GM23338 (cell line): ENCODE results near the gene LEKR1. TPM values are rescaled to one million over a fixed set of nuclear protein-coding genes. Genes with fewer than 3 reads are reported as not detected.

Experiments used
- ATAC-seq: fragments of 200-7000 bp; cut with Tn5 transposase; 3 replicates; pipeline ENCODE4 v1.9.1; 2020
- DNase-seq: peaks from one replicate; pipeline ENCODE4 v3.0.0-alpha.2; 2015; ENCODE audit warnings: low spot score
- H2AFZ ChIP-seq: fragments of 200-600 bp; sonication (generic); 2 replicates; pipeline ENCODE4 v1.8.0; 2016; ENCODE audit warnings: antibody characterized with exemption, mild to moderate bottlenecking, moderate library complexity
- H3F3A ChIP-seq: fragments of 200-600 bp; sonication (generic); replicated peaks from 2 replicates; pipeline ENCODE4 v1.8.0; 2017; ENCODE audit warnings: antibody characterized with exemption, mixed run types, low read depth
- H3K27ac ChIP-seq: fragments of 200-600 bp; sonication (generic); 2 replicates; pipeline ENCODE4 v1.6.1; 2016; ENCODE audit warnings: low read depth
- H3K27me3 ChIP-seq: fragments of 200-600 bp; sonication (generic); 2 replicates; pipeline ENCODE4 v1.8.0; 2016; ENCODE audit warnings: mild to moderate bottlenecking, mixed run types, moderate library complexity; ENCODE audit not compliant: insufficient read depth
- H3K36me3 ChIP-seq: fragments of 200-600 bp; sonication (generic); 2 replicates; pipeline ENCODE4 v1.8.0; 2016; ENCODE audit warnings: mild to moderate bottlenecking; ENCODE audit not compliant: insufficient read depth
- H3K4me1 ChIP-seq: fragments of 200-600 bp; sonication (generic); 2 replicates; pipeline ENCODE4 v1.8.0; 2016; ENCODE audit warnings: mild to moderate bottlenecking, moderate library complexity; ENCODE audit not compliant: insufficient read depth
- H3K4me2 ChIP-seq: fragments of 200-600 bp; sonication (generic); 2 replicates; pipeline ENCODE4 v1.7.1; 2017; ENCODE audit warnings: mixed run types
- H3K4me3 ChIP-seq: fragments of 200-600 bp; sonication (generic); 2 replicates; pipeline ENCODE4 v1.6.1; 2016; ENCODE audit warnings: mixed run types
- H3K79me2 ChIP-seq: fragments of 200-600 bp; sonication (generic); replicated peaks from 2 replicates; pipeline ENCODE4 v1.8.0; 2017; ENCODE audit warnings: mild to moderate bottlenecking; ENCODE audit not compliant: insufficient read depth
- H3K9me2 ChIP-seq: fragments of 200-600 bp; sonication (generic); 2 replicates; pipeline ENCODE4 v1.8.0; 2017; ENCODE audit not compliant: insufficient read depth
- H4K20me1 ChIP-seq: fragments of 200-600 bp; sonication (generic); replicated peaks from 2 replicates; pipeline ENCODE4 v1.8.0; 2017; ENCODE audit warnings: mild to moderate bottlenecking; ENCODE audit not compliant: insufficient read depth
- H3K27ac Mint-ChIP-seq: 2 replicates; pipeline ENCODE4 v1.8.0; 2020; ENCODE audit warnings: inconsistent platforms, mild to moderate bottlenecking, moderate library complexity, mixed read lengths
- H3K27me3 Mint-ChIP-seq: 3 replicates; pipeline ENCODE4 v1.8.0; 2022; ENCODE audit warnings: low read depth, mild to moderate bottlenecking, moderate library complexity, mixed read lengths, inconsistent platforms; ENCODE audit not compliant: insufficient read depth, poor library complexity
- H3K36me3 Mint-ChIP-seq: 3 replicates; pipeline ENCODE4 v1.8.0; 2021; ENCODE audit warnings: low read depth, mild to moderate bottlenecking, inconsistent platforms, moderate library complexity, mixed read lengths
- H3K4me1 Mint-ChIP-seq: 3 replicates; pipeline ENCODE4 v1.8.0; 2020; ENCODE audit warnings: mild to moderate bottlenecking, inconsistent platforms, mixed read lengths
- H3K4me3 Mint-ChIP-seq: 3 replicates; pipeline ENCODE4 v1.8.0; 2021; ENCODE audit warnings: moderate library complexity, mild to moderate bottlenecking, inconsistent platforms, mixed read lengths
- H3K9me3 Mint-ChIP-seq: 3 replicates; pipeline ENCODE4 v1.8.0; 2020; ENCODE audit warnings: moderate library complexity, mild to moderate bottlenecking, inconsistent platforms, mixed read lengths
- CREB1 ChIP-seq: fragments of 250-450 bp; sonication (Bioruptor Pico); IDR thresholded peaks from 2 replicates; pipeline ENCODE4 v1.5.0; 2020; ENCODE audit warnings: low read depth, mild to moderate bottlenecking, moderate library complexity
- EZH2 ChIP-seq: fragments of 200-600 bp; sonication (generic); IDR thresholded peaks from one replicate; pipeline ENCODE4 v1.8.0; 2017; ENCODE audit warnings: antibody characterized with exemption, mild to moderate bottlenecking, low read depth; ENCODE audit not compliant: unreplicated experiment
- EZH2phosphoT487 ChIP-seq: fragments of 200-600 bp; sonication (generic); IDR thresholded peaks from one replicate; pipeline ENCODE4 v1.8.1; 2018; ENCODE audit warnings: antibody characterized with exemption; ENCODE audit not compliant: unreplicated experiment
- JUNB ChIP-seq: IDR thresholded peaks from one replicate; pipeline ENCODE4 v1.6.1; 2016; ENCODE audit warnings: antibody characterized with exemption; ENCODE audit not compliant: unreplicated experiment
- NANOG ChIP-seq: IDR thresholded peaks from 2 replicates; pipeline ENCODE4 v1.6.1; 2016; ENCODE audit warnings: antibody characterized with exemption, borderline replicate concordance
- POLR2AphosphoS5 ChIP-seq: IDR thresholded peaks from 2 replicates; pipeline ENCODE4 v1.6.1; 2016; ENCODE audit warnings: antibody characterized with exemption, low read depth
- STAT1 ChIP-seq: IDR thresholded peaks from one replicate; pipeline ENCODE4 v1.6.1; 2016; ENCODE audit warnings: antibody characterized with exemption; ENCODE audit not compliant: unreplicated experiment
- ZNF114 ChIP-seq: fragments of 250-450 bp; sonication (Bioruptor Pico); IDR thresholded peaks from 2 replicates; pipeline ENCODE4 v1.5.0; 2020; ENCODE audit warnings: mild to moderate bottlenecking, moderate library complexity
- ZNF331 ChIP-seq: fragments of 250-450 bp; sonication (Bioruptor Pico); IDR thresholded peaks from 2 replicates; pipeline ENCODE4 v1.5.0; 2020; ENCODE audit warnings: low read depth, mild to moderate bottlenecking, moderate library complexity
- polyA plus RNA-seq: library from polyadenylated mRNA; unstranded; fragments of >200 nt; fragmentation: Nextera tagmentation; extraction: Ambion mirVana; gene quantifications from 2 replicates; pipeline ENCODE4 v1.2.1, GENCODE V29; 2016
- total RNA-seq: library from RNA; depleted of rRNA; stranded (reverse); fragments of >200 nt; shearing (Covaris generic); gene quantifications from 2 replicates; pipeline ENCODE4 v1.2.3, GENCODE V29; 2014
- TF ChIP-seq, protein P1 (sequence below): IDR thresholded peaks from one replicate; pipeline ENCODE4 v1.6.1; 2018; ENCODE audit warnings: antibody characterized with exemption; ENCODE audit not compliant: unreplicated experiment
- TF ChIP-seq, protein P2 (sequence below): IDR thresholded peaks from 2 replicates; pipeline ENCODE4 v1.6.1; 2016; ENCODE audit warnings: antibody characterized with exemption
- TF ChIP-seq, protein P3 (sequence below): fragments of 250-450 bp; sonication (Bioruptor Pico); IDR thresholded peaks from 2 replicates; pipeline ENCODE4 v1.5.0; 2020; ENCODE audit warnings: mild to moderate bottlenecking, moderate library complexity
- TF ChIP-seq, protein P4 (sequence below), 2 experiments: fragments of 200-600 bp in 1 of 2; sonication (generic) in 1 of 2; conservative IDR thresholded peaks; 2 replicates each; pipeline versions ENCODE4 v1.5.1 to v1.6.1; 2016 to 2017; ENCODE audit warnings: antibody characterized with exemption in 2 of 2, low read depth in 2 of 2, mild to moderate bottlenecking in 2 of 2, moderate library complexity in 1 of 2

Gene LEKR1
- total and polyA plus RNA-seq, 2 experiments from 2014 or later, result not detected

DNA sequence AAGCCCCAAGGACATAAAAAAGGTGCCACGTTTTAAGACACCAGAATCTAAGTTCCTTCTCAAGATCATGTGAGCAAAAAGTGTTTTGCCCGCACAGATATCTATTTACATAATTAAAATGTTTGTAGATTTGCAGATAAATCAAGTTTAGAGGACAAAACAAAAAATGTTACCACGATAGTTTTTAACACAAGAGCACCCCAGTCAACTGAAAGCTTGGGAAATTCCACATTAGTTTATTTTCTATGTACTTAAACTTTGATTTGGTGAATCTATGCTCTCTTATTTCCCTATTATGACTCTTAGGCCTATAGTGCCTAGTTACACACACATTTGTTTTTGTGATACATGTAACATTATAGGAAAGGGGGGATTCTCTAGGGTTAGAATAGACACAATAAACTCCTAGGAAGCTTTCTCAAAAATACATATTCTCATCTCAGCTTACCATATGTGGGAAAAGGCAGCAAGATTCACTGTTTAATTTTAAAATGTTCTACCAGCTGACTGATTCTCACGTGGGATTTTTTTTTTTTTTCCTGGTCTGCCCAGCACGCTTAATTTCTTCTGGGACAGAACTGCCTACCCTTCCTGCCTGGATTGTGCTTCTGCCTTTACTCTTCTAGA, 8.4 kb upstream of the LEKR1 start:
- no peak overlapping the region for H3K27ac Mint-ChIP-seq
- Histone ChIP-seq H3K36me3 (no peaks in the 10 kb centered on the region; the same call in 1 of the 2 replicates), H2AFZ (peak overlapping the region; percentile 70; the same call in 1 of the 2 replicates), H3K27me3 (peaks cover 79% of the 10 kb centered on the region), H3K9me2 (no peaks in the 10 kb centered on the region), H3K27ac (no peak overlapping the region), H3K79me2 (no peaks in the 10 kb centered on the region), H4K20me1 (no peaks in the 10 kb centered on the region; the same call in 1 of the 2 replicates), H3K4me1 (peaks cover 19% of the 10 kb centered on the region), H3K4me3 (peak overlapping the region; percentile 51), H3K4me2 (peak overlapping the region; percentile 78), H3F3A (no peaks in the 10 kb centered on the region)
- H3K27me3 Mint-ChIP-seq, result peaks cover 36% of the 10 kb centered on the region
- TF ChIP-seq ZNF114 (CRISPR knock-in tag) (no peak), EZH2phosphoT487 (no peak), ZNF331 (CRISPR knock-in tag) (no peak), NANOG (no peak), POLR2AphosphoS5 (no peak), CREB1 (no peak), STAT1 (no peak), EZH2 (no peak), JUNB (no peak)
- TF ChIP-seq, protein P1, sequence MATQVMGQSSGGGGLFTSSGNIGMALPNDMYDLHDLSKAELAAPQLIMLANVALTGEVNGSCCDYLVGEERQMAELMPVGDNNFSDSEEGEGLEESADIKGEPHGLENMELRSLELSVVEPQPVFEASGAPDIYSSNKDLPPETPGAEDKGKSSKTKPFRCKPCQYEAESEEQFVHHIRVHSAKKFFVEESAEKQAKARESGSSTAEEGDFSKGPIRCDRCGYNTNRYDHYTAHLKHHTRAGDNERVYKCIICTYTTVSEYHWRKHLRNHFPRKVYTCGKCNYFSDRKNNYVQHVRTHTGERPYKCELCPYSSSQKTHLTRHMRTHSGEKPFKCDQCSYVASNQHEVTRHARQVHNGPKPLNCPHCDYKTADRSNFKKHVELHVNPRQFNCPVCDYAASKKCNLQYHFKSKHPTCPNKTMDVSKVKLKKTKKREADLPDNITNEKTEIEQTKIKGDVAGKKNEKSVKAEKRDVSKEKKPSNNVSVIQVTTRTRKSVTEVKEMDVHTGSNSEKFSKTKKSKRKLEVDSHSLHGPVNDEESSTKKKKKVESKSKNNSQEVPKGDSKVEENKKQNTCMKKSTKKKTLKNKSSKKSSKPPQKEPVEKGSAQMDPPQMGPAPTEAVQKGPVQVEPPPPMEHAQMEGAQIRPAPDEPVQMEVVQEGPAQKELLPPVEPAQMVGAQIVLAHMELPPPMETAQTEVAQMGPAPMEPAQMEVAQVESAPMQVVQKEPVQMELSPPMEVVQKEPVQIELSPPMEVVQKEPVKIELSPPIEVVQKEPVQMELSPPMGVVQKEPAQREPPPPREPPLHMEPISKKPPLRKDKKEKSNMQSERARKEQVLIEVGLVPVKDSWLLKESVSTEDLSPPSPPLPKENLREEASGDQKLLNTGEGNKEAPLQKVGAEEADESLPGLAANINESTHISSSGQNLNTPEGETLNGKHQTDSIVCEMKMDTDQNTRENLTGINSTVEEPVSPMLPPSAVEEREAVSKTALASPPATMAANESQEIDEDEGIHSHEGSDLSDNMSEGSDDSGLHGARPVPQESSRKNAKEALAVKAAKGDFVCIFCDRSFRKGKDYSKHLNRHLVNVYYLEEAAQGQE, result no peak
- TF ChIP-seq, protein P2, sequence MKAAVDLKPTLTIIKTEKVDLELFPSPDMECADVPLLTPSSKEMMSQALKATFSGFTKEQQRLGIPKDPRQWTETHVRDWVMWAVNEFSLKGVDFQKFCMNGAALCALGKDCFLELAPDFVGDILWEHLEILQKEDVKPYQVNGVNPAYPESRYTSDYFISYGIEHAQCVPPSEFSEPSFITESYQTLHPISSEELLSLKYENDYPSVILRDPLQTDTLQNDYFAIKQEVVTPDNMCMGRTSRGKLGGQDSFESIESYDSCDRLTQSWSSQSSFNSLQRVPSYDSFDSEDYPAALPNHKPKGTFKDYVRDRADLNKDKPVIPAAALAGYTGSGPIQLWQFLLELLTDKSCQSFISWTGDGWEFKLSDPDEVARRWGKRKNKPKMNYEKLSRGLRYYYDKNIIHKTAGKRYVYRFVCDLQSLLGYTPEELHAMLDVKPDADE, result no peak
- TF ChIP-seq, protein P3, sequence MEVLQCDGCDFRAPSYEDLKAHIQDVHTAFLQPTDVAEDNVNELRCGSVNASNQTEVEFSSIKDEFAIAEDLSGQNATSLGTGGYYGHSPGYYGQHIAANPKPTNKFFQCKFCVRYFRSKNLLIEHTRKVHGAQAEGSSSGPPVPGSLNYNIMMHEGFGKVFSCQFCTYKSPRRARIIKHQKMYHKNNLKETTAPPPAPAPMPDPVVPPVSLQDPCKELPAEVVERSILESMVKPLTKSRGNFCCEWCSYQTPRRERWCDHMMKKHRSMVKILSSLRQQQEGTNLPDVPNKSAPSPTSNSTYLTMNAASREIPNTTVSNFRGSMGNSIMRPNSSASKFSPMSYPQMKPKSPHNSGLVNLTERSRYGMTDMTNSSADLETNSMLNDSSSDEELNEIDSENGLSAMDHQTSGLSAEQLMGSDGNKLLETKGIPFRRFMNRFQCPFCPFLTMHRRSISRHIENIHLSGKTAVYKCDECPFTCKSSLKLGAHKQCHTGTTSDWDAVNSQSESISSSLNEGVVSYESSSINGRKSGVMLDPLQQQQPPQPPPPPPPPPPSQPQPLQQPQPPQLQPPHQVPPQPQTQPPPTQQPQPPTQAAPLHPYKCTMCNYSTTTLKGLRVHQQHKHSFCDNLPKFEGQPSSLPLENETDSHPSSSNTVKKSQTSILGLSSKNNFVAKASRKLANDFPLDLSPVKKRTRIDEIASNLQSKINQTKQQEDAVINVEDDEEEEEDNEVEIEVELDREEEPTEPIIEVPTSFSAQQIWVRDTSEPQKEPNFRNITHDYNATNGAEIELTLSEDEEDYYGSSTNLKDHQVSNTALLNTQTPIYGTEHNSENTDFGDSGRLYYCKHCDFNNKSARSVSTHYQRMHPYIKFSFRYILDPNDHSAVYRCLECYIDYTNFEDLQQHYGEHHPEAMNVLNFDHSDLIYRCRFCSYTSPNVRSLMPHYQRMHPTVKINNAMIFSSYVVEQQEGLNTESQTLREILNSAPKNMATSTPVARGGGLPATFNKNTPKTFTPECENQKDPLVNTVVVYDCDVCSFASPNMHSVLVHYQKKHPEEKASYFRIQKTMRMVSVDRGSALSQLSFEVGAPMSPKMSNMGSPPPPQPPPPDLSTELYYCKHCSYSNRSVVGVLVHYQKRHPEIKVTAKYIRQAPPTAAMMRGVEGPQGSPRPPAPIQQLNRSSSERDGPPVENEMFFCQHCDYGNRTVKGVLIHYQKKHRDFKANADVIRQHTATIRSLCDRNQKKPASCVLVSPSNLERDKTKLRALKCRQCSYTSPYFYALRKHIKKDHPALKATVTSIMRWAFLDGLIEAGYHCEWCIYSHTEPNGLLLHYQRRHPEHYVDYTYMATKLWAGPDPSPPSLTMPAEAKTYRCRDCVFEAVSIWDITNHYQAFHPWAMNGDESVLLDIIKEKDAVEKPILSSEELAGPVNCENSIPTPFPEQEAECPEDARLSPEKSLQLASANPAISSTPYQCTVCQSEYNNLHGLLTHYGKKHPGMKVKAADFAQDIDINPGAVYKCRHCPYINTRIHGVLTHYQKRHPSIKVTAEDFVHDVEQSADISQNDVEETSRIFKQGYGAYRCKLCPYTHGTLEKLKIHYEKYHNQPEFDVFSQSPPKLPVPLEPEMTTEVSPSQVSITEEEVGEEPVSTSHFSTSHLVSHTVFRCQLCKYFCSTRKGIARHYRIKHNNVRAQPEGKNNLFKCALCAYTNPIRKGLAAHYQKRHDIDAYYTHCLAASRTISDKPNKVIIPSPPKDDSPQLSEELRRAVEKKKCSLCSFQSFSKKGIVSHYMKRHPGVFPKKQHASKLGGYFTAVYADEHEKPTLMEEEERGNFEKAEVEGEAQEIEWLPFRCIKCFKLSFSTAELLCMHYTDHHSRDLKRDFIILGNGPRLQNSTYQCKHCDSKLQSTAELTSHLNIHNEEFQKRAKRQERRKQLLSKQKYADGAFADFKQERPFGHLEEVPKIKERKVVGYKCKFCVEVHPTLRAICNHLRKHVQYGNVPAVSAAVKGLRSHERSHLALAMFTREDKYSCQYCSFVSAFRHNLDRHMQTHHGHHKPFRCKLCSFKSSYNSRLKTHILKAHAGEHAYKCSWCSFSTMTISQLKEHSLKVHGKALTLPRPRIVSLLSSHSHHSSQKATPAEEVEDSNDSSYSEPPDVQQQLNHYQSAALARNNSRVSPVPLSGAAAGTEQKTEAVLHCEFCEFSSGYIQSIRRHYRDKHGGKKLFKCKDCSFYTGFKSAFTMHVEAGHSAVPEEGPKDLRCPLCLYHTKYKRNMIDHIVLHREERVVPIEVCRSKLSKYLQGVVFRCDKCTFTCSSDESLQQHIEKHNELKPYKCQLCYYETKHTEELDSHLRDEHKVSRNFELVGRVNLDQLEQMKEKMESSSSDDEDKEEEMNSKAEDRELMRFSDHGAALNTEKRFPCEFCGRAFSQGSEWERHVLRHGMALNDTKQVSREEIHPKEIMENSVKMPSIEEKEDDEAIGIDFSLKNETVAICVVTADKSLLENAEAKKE (CRISPR knock-in tag), result no peak
- TF ChIP-seq, protein P4, sequence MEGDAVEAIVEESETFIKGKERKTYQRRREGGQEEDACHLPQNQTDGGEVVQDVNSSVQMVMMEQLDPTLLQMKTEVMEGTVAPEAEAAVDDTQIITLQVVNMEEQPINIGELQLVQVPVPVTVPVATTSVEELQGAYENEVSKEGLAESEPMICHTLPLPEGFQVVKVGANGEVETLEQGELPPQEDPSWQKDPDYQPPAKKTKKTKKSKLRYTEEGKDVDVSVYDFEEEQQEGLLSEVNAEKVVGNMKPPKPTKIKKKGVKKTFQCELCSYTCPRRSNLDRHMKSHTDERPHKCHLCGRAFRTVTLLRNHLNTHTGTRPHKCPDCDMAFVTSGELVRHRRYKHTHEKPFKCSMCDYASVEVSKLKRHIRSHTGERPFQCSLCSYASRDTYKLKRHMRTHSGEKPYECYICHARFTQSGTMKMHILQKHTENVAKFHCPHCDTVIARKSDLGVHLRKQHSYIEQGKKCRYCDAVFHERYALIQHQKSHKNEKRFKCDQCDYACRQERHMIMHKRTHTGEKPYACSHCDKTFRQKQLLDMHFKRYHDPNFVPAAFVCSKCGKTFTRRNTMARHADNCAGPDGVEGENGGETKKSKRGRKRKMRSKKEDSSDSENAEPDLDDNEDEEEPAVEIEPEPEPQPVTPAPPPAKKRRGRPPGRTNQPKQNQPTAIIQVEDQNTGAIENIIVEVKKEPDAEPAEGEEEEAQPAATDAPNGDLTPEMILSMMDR (conservative IDR thresholded peaks at IDR 0.05; ENCODE audit: low read depth in 2 of 2), result no peak
- H3K36me3 Mint-ChIP-seq, result peaks cover 3% of the 10 kb centered on the region; the same call in 1 of the 3 replicates
- H3K9me3 Mint-ChIP-seq, result no peaks in the 10 kb centered on the region
- H3K4me3 Mint-ChIP-seq, result peak overlapping the region; percentile 83
- H3K4me1 Mint-ChIP-seq, result peaks cover 22% of the 10 kb centered on the region
- DNase-seq (no peak), ATAC-seq (no peak)
